GM19397 (cell line): ENCODE results near the gene AFAP1L2.
"Not testable (repeated sequence)": the region's sequence is repeated elsewhere in the genome, so short reads cannot be mapped to it uniquely, and the experiment has no call there.

Source experiments
- ATAC-seq: cut with Tn5 transposase; IDR thresholded peaks from one replicate; pipeline ENCODE4 v1.9.1; 2021; ENCODE audit warnings: mild to moderate bottlenecking, moderate library complexity; ENCODE audit not compliant: unreplicated experiment

Gene AFAP1L2

DNA sequence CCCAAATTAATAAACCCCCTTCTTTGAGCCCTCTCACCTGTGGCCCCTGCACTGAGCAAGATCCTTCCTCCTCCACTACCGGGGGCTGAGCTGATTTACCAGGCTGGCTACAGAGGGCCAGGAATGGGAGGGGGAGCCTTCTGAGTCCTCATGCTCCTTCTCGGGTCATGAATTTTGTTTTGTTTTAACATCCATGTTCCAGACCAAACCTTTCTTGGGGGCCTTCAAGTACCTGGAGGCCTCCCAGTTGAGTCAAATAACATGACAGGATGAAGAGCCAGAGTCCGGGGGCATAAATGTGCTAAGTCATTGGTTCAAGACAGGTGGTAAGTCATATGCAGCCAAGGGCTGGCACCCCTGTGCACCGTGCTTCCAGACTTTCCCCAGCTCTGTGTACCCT lies 39.6 kb downstream of the AFAP1L2 start:
- ATAC-seq, result no peak

DNA sequence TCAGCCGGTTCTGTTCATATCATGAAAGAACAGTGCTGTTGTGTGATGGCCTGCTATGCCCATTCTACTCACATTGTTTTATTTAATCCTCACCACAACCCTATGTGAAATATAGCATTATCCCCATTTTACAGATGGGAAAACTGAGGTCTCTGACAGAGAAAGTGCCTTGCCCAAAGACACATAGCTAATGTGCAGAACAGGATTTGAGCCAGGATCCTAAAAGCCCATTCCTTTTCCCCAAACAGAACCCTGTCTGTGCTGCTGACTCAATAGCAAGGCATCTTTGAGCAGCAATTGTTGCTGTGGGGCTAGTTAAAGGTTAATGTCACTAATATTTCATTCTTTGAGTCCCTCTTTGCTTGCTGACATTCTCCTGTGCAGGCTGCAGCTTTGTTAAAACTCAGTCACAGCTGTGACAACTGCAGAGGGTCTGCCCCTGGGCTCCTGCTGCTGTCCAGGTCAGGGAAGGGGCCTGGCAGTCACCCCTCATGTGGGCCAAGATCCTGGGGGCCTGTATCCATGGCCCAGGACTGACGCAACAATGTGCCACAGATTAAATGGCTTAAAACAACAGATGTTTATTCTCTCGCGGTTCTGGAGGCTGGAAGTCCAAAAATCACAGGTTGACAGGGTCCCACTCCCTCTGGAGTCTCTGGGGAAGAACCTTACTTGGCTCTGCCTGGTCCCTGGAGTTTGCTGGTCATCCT lies 40.4 kb downstream of the AFAP1L2 start:
- ATAC-seq, result no peak

DNA sequence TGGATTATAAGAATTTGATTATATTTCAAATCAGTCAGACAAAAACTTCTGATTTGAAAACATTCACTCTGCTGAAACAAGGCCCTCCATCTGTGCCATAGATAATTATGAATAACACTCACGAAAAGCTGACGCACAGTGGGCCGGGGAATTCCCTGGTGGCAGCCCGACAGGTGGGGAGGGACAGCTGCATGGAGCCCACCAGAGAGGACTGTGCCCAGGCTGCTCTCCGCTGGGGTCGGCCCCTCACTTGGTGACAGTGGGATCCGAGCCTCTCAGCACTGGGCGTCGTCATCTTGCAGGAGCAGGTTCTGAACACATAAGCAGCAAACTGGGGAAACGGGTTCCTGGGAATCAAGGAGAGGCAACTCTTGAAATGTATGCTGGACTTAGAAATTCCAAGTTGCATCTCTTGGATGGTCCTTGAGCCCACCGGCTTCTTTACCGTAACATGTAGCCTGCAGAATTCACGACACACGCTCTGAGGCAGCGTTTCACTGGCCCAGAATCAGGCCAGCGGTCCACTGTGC lies 41.4 kb downstream of the AFAP1L2 start:
- ATAC-seq, result no peak

DNA sequence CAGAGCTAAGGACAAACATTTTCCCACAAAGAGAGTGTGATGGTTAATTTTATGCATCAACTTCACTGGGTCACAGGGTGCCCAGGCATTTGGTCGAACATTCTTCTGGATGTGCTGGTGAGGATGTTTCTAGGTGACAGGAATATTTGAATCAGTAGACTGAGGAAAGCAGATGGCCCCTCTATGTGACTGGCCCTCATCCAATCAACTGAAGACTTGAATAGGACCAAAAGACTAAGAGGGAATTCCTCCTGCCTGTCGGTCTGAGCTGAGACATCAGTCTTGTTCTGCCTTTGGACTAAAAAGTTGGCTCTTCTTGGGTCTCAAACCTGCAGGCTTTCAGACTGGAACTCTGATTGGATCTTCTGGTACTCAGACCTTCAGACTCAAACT lies 44.4 kb downstream of the AFAP1L2 start:
- no peak for ATAC-seq

DNA sequence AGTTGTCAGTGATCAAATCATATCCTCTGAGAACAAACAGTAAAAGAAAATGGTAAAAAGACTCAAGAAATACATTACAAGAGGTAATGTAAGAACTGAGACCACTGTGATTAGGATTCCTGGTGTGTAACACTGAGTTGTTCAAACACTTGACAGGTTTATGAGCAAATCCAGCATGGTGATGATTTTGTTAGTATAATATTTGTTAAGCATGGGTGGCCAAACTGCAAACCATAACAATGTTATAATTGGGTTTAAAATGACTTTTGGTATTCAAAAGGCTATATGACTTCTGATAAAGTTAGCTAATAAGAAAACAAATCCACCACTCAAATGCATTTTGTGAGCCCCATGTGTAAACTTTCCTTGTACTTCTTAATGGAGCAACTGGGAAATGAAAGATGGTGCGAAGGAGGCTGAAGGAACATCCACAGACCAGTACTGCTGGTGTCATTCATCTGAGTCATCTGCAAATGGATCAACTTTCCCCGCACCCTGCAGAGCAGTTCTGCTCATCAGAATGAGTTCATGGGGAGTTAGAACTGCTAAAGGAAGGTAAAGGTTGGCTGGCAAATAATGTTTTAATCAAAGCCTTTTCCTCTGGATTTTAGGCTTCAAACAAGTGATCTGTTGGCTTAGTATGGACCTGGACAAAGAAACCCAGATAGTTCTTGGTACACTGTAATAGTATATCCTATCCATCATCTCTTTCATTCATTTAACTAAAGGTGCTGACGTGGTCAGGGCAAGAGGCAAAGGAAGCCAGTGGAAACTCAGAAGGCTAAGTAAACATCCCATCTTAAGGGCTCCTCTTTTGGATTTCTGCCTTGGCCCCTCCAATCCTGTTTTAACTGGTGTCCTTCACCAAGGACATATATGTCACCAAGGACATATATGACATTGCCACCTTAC lies 45.0 kb downstream of the AFAP1L2 start:
- no peak for ATAC-seq

DNA sequence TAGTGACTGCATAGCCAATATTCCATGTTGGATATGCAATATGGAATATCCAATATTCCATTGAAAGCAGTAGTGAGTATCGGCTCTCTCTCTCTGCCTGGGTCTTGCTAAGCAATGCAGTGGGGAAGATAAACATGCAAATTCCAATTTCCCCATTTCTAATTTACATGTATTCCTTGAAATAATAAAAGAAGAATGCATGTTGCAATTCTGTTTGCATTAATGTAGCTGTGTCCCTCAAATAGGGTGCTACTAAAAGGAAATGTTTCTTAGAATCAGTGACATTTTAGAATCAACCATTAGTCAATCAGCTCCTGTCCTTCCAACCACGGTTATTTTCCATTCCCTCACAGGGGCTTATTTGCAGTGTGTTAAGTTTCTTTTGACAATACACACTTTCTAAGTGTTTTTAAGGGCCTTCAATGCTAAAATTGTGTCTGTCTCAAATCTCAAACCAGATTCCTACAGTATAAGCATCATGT lies 46.7 kb downstream of the AFAP1L2 start:
- no peak for ATAC-seq

DNA sequence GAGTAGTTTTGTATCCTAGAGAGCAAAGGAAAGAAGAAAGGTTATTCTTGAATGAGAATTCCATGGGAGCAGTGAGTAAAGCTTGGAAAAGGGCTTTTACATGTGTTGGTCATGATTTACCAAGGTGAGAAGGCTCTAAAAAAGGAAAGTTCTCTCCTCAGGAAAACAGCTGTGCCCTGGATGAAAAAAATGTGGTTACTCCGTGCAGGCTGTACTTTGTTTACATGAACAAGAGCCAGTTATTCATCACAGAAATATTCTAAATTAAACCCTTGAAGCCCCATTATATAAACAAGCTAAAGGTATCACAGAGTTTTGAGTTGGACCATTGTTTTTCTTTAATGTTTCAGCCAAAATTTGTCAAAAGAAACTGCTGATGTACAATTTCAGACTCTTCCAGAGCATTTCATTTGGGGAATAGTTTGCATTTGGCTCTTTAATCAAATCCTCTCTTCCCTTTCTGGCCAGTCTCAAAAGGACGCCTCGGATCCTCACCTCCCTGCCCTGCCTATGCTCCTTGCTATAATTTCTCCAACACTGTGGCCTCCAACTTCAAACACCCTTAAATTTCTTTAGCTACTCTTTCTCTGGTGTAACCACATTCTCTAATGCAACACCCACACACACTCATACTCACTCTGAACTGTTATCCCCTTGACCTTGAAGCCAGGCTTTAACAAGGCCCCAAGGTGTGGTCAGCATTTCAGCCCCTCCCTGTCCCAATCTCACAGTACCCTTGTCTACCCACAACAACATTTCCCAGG lies 47.4 kb downstream of the AFAP1L2 start:
- ATAC-seq, result no peak

DNA sequence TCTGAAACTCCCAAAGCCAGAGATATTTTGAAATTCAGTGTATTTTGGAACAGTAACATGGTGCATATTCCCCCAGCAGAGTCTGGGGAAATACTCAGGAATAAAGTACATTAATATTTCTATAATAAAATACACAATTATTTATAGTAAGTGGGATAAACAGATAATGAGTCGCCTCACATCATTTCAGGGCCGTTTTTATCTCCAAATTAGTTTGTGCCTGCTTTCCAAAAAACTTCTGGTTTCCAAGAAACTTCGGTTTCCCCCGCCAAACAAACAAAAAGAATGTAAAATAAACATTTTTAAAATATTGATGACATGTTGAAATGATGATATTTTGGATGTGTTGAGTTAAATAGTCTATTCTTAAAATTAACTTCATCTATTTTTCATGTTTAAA lies 48.2 kb downstream of the AFAP1L2 start:
- ATAC-seq, result no peak

DNA sequence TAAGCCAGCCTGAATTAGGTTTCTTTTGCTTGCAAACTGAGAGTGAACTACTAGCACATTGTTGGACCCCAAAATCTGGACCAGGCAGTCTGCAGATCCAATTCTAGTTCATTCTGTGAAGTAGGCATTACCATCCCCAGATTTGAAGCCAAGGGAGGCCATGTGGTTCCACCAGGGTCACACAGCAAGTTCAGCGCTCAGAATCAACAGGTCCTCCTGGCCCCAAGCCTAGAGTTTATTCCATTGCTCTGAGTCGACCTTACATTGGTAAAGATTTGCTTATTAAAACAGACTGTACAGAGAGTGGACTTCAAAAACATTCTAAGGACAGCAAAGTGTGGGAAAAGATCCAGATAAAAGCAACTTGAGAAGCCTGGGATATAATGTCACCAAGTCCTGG lies 50.9 kb downstream of the AFAP1L2 start:
- no peak for ATAC-seq

DNA sequence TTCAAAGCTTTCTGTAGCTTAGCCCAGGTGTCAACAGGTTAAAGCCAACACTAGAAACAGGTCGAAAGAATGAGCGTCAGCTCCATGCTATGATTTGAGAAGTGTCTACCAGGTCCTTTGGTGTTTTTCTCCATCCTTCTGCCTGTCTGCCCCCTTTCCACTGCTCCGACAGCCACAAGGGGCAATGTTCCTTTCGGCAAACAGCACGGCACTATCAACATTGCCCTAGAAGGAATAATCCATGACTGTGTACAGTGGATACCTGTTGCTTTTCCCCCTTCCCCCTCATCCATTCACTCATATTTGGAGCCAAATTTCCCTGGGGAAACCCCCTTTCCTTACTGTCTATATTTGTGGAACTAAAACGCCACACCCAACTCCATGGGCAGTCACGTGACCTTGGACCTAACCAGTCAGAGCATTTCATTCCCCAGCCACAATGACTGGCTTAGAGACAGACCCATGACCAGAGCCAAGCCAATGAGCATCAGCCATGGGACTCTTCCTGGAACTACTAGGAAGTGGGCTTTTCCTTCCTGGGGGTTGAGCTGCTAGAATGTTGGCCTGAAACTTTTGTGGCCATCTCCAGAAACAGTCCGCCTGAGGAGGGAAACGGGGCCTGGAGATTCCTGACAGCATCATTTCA lies 51.5 kb downstream of the AFAP1L2 start:
- no peak for ATAC-seq

DNA sequence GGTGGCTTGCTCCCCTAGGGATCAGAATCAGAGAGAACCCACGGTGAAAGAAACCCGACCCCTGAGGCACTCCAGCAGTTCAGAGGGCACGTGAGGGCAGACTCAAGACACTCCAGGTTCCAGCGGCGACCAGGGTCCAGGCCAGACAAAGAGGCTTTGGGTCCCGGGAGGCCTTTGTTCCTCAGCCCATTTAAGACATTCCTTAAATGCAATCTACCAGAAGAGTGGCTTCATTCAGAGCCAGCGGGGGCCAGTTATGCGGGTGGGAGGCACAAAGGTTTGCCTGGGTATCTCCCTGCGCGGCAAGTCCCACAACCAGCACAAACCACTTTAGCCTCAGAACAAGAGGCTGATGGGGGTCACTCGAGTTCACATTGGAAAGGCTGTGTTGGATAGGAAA lies 53.6 kb downstream of the AFAP1L2 start:
- no peak for ATAC-seq

DNA sequence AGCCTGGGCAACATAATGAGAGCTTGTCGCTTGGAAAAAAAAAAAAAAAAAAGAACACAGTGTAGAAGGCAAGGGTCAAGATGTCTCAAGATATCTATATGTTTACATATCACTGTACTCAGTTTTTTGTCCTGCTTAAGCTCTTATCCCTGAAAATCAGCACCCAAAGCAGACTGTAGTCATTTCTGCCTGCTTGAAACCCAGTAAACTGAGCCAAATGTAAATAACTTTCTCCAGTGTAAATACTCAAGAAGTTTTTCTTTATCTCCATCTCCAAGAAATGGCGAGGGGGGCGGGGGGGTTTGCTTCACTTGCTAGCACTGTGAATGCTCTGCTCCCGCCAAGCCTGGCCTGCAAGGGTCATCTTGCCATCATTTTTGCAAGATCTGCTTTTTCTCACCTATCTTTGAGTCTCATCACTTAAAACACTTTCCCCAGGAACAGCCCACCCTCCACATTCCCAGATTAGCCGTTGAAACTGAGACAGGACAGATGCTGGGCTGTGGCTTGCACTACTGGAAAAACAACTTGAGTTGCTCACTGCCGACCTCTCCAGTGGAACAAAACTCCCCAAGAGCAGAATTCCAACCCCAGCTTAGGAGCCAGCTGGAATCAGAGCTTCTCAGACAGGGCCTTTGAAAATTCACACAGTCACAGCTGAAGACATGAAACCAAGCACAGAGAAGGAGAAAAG lies 54.6 kb downstream of the AFAP1L2 start:
- ATAC-seq, result no peak

DNA sequence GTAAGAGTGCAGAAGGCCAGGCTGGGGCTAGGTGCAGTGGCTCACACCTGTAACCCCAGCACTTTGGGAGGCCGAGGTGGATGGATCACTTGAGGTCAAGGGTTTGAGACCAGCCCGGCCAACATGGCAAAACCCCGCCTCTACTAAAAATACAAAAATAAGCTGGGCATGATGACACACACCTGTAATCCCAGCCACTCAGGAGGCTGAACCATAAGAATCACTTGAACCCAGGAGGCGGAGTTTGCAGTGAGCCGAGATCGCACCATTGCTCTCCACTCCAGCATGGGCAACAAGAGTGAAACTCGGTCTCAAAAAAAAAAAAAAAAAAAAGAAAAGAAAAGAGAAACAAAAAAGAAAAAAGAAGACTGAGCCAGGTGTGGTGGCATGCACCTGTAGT lies 55.2 kb downstream of the AFAP1L2 start:
- ATAC-seq, result not testable (repeated sequence)

DNA sequence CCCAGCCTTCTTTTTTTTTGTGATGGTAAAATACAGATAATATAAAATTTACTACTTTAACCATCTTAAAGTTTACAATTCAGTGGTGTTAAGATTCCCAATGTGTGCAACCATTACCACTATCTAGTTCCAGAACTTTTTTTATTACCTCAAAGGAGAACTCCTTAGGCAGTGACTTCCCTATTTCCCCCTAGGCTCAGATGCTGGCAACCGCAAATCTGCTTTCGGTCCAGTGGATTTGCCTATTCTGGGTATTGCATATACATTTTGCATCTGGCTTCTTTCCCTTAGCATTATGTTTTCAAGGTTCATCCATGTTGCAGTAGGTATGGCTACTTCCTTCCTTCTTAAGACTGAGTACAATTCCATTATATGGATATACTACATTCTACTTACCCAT lies 56.5 kb downstream of the AFAP1L2 start:
- ATAC-seq, result no peak

DNA sequence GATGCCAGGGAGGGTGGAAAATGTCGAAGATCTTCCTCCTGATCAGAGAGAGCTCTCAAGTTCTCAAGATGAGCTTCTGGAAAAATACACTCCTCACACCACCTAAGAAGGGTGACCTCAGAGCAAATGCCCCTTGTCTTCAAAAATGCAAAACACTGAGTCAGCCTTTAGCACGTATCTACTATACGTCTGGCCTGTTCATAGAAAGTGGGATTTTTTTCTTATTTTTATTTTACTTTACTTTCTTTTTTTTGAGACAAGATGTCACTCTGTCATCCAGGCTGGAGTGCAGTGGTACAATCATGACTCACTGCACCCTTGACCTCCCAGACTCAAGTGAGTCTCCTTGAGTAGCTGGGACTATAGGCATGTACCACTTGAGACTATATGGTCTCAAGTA lies 57.1 kb downstream of the AFAP1L2 start:
- ATAC-seq, result no peak

DNA sequence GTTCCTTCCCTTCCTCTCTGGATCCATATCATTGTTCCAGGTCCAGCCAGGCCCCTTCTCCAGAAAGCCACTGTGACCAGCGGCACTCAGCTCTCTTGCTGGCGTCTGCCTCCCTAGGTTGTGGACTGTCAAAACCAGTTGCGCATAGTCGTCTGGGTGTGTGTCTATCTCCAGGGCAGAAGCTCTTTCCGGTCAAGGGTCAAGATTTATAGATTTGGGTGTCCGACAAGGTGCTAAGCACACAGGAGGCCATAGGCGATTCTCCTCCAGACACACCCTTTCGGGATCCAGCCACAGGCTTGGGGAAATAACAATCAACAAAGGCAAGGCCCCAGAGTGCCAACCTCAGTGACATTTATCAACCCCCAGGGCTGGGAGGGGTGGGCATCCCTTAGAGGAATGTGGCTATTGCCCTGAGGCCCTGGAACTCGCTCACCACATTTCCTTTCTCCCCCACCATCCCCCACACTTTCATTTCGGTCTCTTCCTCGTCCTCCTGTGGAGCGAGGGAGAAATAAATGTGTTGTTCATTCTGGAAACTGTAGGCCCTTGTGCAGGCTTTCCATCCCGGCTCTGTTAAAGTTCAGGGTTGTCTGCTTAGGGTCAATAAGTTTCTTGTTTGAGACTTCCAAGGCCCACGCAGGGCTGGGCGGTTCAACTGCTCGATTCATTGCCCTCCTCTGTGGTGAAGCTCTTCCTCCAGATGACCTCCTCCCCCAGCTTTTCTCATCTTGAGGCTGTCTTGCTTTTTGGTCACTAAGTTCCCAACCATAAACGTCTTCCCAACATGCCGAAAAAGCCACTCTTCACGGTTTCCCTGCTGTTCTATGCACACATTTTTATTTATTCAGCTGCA lies 57.9 kb downstream of the AFAP1L2 start:
- ATAC-seq, result no peak

DNA sequence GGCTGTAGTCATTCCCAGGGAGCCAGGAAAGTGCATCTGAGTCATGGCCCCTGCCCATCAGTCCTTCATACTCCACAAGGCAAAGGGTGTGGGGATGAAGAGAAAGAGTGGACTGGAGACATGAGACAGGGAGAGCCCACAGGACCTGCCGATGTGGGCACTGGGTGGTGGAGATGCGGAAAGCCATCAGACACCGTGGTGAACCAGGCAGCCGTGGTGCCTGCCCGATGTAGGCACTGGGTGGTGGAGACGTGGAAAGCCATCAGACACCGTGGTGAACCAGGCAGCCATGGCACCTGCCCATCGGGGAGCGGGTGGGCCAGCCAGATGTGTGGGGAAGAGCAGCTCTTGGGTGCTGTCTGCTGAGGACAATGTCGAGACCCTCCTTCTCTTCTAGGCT lies 58.6 kb downstream of the AFAP1L2 start:
- no peak for ATAC-seq

DNA sequence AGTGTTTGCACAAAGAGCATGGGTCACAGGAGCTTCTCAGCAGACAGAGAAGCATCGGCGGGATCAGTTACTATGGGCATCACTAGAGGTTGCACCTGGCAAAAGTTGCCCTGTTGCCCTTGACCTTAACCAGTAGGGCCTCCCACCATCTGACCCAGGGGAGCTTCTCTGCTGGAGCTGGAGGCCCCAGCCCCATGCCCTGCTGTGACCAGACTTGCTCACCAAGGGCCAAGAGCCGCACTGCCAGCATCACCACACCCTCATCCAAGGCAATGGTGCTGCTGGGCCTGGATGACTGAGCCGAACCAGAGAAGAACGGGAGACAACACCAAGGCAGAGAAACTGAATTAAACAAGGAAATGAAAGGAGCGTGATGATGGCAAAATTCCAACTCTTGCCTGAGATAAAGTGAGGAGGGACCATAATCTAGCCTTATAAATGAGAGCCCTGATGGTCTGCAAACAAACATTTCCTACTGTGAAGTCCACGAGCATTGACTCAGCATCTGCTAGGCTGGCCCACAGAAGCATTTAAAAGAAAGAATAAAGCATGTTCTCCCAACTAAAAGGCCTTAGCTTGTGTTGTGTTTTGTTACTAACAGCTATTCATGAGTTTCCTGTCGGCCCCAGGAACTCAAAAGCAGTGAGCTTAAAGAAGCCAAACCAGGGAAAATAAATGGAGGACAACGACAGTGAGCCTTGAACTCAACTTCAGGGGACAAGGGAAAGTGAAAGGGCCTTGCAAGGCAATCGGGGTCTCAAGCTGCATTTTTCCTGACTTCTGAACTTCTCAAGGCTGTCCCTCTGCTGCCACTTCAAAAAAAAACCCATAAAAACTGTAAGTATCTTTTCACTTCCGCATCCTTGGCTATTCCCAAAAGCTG lies 60.4 kb downstream of the AFAP1L2 start:
- ATAC-seq, result no peak
